SK-N-DZ (cell line): ENCODE measurements around the gene RBM33.

Experiments used
- DNase-seq: peaks from one replicate; pipeline ENCODE4 v3.0.0-alpha.2; 2015; ENCODE audit warnings: low spot score

RBM33 gene

DNA sequence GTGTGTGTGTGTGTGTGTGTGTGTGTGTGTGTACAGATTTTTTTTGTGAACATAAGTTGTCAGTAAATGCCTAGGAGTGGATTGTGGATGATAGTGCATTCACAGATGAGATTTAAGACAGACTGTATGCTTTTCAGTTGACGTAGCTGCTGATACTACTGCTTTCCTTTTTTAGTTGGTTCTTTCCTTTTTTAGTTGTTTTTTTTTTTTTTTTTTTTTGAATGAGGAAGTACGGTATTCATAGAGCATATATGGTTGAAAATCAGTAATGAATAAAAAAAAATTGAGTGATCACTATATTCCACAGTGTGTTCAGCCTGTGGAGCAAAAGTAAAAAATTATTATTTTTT lies 80.5 kb downstream of the RBM33 start:
- DNase-seq: no peak

DNA sequence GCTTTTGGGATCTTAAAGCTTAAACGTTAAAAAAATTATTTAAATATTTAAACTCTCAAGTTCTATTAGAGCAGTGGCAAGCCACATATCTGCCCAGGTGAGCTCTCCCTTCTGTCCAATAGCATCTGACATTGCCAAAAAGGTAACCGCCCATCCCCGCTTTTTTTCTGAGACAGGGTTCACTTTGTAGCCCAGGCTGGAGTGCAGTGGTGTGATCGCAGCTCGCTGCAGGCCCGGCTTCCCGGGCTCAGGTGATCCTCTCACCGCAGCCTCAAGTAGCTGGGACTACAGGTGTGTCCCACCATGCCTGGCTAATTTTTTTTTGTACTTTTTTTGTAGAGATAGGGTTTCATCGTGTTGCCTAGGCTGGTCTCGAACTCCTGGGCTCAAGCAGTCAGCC lies 83.2 kb downstream of the RBM33 start:
- DNase-seq: no peak

DNA sequence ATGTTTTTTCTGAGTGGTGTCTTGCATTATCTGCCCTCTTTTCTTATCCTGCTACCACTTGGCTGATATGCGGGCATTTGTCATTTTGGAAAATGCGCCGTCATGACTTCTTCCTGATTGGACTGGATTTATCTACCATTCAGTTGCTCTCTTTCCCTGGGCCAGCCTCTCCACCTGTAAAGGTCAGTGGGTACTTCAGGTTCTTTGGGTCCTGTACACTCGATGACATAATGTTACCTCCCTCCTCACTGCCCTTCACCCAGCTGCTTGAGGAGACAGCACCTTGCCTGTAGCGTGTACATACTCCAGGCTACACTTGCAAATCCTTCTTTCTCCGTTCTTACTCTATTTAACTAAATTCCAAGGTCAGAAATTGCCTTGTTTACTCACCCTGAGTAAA lies 83.7 kb downstream of the RBM33 start:
- DNase-seq: no peak

GRCh38 chr7:155729847-155730246 lies 85.4 kb downstream of the RBM33 start:
- DNase-seq: no peak

DNA sequence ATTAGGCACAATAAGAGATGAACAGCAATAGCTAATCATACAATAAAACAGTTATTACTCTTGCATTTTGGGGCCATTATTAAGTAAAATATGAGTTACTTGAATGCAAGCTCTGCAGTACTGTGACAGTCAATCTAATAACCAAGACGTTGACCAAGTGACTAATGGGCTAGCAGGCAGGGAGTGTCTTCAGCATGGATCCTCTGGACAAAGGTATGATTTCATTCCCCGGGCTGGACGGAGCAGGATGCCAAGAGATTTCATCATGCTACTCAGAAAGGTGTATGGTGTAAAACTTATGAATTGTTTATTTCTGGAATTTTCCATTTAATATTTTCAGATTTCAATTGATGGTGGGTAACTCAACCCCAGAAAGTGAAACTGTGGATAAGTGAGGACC lies 86.9 kb downstream of the RBM33 start:
- DNase-seq: no peak

DNA sequence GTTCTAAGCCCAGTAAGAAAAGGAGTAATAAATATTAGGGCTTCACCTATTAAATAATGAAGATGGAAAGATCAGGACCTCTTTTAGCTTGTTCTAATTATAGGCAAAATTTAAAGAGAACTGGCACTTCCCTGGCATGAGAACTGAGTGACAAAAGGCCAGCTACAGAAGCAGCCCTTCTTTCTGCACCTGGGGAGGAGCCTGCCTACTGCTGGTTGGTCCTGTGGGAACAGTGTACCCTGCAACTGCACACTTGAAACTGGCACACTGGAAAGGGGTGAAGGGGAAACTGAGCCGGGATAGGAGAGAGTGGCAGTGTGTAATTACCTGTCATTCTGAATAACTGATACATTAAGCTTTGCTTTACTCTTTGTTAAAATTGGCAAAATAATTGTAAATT lies 87.4 kb downstream of the RBM33 start:
- DNase-seq: no peak

DNA sequence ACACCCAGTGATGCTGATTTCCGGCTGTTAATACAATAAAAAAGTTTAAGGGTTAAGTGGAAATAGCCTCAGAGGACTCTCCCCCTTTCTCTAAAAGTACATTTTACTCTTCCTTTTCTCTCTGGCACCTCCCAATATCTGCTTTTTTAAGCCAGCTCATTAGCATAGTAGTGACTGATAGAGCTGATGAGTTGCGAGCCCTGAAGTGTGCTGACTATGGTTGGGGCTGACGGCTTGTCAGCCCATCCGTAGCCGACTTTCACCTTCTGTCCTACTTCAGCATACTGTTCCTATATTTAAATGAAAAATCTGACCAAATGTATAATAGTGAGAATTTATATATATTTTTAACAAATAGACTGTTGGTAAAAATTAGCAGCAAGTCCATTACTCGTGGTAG lies 87.8 kb downstream of the RBM33 start:
- no peak for DNase-seq

DNA sequence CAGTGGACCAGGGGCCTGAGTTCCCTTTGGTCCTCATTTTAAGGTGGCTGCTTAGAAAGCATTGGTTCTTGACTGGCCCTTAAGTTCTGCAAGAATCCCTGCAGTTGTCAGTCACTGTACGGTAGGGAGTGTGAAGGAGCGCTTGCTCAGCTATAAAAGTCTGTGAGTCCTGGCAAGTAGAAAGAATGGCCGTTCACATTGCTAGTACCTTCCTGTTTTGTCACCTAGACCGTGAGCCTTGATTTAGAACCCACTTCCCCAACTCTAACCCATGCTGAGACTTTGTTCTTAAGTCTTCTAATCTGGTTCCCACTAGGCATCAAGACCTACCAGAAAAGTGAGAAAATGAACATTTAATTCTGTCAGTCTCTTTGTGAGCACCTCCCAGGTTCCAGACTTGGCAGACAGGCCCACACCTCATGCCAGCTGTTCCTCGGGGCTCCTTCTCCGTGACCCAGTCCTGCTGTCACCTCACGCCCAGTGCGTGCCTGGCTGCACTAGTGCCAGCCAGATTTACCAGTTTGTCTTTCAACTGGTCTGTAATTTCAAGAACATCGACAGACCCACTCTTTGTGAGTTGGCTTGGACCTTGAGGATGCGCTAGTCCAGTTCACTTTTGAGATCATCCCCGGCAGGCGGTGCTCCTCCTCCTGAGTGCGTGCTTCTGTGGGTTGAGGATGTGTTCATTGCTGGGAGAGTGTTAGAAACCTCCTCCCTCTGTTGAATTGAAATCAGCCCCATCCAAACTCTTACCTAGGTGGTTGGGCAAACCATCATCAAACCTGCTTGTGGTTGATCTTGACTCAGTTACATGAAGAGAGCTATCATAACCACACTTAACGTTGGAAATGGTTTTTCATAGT lies 89.4 kb downstream of the RBM33 start:
- DNase-seq: no peak

- no peak for DNase-seq
Observed at GRCh38 chr7:155734445-155734809, 90.0 kb downstream of the RBM33 start.

- DNase-seq: no peak
Observed at GRCh38 chr7:155735442-155736115, 91.1 kb downstream of the RBM33 start.

GRCh38 chr7:155737590-155737989 lies 93.1 kb downstream of the RBM33 start:
- no peak for DNase-seq

DNA sequence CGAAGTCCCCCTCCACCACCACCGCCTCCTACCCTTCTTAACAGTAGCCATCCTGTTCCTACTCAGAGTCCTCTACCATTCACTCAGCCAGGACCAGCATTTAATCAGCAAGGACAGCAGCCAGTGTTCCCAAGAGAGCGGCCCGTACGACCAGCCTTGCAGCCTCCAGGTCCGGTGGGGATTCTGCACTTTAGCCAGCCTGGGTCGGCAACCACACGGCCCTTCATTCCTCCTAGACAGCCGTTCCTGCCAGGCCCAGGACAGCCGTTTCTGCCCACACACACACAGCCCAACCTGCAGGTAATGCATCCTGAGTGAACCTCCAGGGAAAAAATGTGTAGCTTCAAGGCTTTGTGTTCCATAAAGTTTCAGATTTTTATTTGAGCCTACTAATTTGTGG lies 93.6 kb downstream of the RBM33 start:
- DNase-seq: no peak

DNA sequence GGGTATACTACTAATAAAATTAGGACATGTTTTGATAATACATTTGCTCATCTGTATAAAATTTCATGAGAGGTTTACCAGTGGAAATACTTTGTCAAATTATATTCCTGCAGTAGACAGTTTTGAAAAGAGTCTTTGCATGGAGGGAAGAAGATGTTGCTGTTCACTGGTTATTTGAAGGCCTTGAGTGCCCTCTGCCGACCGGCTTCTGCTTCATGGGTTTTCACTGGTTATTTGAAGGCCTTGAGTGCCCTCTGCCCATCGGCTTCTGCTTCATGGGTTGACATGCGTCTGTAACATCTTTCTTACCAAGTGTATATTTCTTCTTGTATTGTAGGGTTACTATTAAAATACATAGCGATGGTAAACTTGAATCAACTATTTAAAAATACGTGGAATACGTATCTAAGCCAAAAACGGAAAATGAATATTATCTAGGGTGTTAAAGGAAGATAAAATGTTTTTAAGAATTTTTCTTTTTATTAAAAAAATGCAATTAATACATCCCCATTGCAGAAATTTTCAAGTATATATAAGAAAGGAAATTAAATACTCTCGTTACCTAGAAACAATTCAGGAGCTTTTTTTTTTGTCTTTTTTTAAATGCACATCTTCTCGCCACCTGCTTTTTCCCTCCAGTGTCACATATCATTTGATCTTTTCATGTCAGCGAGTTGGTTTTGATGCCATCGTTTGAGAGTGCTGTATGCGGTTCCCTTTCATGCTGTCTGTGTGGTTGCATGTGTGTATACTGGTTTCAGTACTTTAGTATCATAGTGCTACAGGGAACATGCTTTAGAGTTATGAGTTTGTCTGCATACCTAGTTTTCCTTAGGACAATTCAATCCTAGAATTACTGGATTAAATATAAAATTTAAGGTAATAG lies 94.4 kb downstream of the RBM33 start:
- DNase-seq: peak; percentile 50

- no peak for DNase-seq
Observed at GRCh38 chr7:155739538-155740143, 95.2 kb downstream of the RBM33 start.

- no peak for DNase-seq
Observed at GRCh38 chr7:155741082-155741481, 96.6 kb downstream of the RBM33 start.

- DNase-seq: no peak
Observed at GRCh38 chr7:155741805-155742204, 97.3 kb downstream of the RBM33 start.

- no peak for DNase-seq
Observed at GRCh38 chr7:155743177-155743576, 98.7 kb downstream of the RBM33 start.

DNA sequence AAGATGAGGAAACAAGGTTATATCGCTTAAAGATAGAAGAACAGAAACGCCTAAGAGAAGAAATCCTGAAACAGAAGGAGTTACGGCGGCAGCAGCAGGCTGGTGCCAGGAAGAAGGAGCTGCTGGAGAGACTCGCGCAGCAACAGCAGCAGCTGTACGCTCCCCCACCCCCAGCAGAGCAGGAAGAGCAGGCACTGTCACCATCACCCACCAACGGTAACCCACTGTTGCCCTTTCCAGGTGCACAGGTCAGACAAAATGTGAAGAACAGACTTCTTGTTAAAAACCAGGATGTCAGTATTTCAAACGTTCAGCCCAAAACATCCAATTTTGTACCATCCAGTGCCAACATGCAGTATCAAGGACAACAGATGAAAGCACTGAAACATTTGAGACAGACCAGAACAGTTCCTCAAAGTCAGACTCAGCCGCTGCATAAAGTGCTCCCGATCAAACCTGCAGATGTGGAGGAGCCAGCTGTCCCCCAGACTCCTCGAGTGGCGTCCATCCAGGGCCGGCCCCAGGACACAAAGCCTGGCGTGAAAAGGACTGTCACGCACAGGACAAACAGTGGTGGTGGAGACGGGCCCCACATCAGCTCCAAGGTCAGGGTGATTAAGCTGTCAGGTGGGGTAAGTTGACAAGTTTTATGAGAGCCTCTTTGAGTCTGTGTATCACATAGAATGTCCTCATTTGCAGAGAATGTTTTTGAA lies 100.7 kb downstream of the RBM33 start:
- DNase-seq: no peak

DNA sequence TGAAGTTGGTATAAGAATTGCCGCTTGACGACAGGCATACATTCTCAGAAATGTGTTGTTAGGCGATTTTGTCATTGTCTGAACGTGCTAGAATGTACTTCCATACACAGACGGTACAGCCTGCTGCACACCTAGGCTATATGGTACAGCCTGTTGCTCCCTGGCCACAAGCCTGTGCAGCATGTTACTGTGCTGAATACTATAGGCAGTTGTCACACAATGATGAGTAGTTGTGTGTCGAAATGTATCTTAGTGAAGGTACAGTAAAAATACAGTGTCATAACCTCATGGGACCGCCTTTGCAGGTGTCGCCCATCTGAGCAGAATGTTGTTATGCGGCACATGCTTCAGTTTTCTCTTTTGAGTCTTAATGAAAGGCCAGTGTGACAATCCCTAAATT lies 101.3 kb downstream of the RBM33 start:
- DNase-seq: no peak

- DNase-seq: no peak
Observed at GRCh38 chr7:155746188-155746587, 101.7 kb downstream of the RBM33 start.

DNA sequence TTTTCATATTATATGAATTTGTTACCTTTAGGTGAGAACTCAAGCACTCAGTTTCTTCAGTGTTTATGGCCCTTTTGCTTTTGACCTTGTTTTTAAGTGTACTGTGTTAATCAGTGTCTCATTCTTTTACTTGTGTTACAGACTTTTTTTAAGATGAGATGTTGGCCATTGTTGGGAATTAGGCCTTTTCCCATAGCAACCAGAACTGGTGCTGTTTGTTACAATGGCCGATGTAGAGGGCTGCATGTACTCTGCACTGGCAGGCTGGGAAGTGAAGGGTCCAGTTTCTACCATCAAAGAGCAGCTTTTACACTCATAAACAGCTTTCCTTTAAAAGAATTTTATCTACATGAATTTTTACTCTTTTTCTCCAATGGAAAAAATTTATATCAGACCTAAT lies 102.7 kb downstream of the RBM33 start:
- DNase-seq: no peak
